Vagina (tissue), 2 donors: ENCODE measurements around the gene TMEM47.

ENCODE experiments used
- POLR2A ChIP-seq, 2 donors: fragments of 450-650 bp; IDR thresholded peaks; one replicate each; pipeline ENCODE4 v1.6.1; 2017; ENCODE audit warnings: antibody characterized with exemption in 2 of 2, mild to moderate bottlenecking in 2 of 2, moderate library complexity in 2 of 2
- POLR2AphosphoS5 ChIP-seq, 2 donors: sonication (generic); formaldehyde crosslinking; IDR thresholded peaks; one replicate each; pipeline ENCODE4 v1.9.0; 2017; ENCODE audit warnings: antibody characterized with exemption in 2 of 2, mild to moderate bottlenecking in 2 of 2, low read depth in 1 of 2; ENCODE audit not compliant: insufficient read depth in 1 of 2
- TF ChIP-seq, protein P1 (sequence below), 3 experiments: fragments of 450-650 bp in 2 of 3; fragments of 200-600 bp in 1 of 3; sonication (generic) in 1 of 3; IDR thresholded peaks; one replicate each; pipeline ENCODE4 v1.5.1; 2017 to 2019; ENCODE audit warnings: antibody characterized with exemption in 3 of 3, mild to moderate bottlenecking in 2 of 3, moderate library complexity in 2 of 3

GRCh38 chrX:34655501-34656455 is 1.3 kb downstream of the TMEM47 start:
- TF ChIP-seq POLR2AphosphoS5 (IDR thresholded peaks at IDR 0.05; ENCODE audit: insufficient read depth in 1 of 2, low read depth in 1 of 2) (no peak), POLR2A (IDR thresholded peaks at IDR 0.05) (no peak)
- TF ChIP-seq, protein P1, sequence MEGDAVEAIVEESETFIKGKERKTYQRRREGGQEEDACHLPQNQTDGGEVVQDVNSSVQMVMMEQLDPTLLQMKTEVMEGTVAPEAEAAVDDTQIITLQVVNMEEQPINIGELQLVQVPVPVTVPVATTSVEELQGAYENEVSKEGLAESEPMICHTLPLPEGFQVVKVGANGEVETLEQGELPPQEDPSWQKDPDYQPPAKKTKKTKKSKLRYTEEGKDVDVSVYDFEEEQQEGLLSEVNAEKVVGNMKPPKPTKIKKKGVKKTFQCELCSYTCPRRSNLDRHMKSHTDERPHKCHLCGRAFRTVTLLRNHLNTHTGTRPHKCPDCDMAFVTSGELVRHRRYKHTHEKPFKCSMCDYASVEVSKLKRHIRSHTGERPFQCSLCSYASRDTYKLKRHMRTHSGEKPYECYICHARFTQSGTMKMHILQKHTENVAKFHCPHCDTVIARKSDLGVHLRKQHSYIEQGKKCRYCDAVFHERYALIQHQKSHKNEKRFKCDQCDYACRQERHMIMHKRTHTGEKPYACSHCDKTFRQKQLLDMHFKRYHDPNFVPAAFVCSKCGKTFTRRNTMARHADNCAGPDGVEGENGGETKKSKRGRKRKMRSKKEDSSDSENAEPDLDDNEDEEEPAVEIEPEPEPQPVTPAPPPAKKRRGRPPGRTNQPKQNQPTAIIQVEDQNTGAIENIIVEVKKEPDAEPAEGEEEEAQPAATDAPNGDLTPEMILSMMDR (IDR thresholded peaks at IDR 0.05): no peak
